GM19239 (cell line): ENCODE data around the gene TMTC1.

Experiments used
- DNase-seq: peaks from one replicate; pipeline ENCODE4 v3.0.0; 2011; ENCODE audit warnings: low spot score; ENCODE audit not compliant: insufficient read length
- FAIRE-seq: peaks from 2 replicates; lab custom pipeline; 2011; peaks lifted over from hg19 to GRCh38; lab: Jason Lieb, UNC

TMTC1 gene

DNA sequence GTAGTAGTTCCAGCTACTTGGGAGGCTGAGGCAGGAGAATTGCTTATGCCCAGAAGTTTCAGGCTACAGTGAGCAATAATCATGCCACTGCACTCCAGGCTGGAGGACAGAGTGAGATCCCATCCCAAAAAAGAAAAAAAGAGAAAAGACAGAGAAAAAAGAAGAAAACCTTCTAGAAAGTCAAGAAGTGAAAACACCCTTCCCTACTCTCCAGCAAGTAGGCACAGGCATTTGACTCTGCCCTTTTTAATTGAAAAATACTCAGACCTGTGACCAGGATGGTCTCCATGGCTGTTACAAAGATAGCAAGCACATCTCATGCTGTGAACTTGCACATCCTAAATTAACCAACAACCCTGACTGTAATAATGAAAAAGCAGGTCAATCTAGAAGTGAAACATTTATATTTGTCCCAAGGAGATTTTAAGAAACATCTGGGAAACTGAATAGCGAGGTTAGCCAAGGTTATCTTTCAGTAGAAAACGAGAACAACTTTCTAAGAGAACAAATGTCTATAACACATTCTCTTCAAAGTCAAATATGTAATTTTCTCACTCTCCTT is 2.0 kb downstream of the TMTC1 start:
- FAIRE-seq (peak; percentile 18), DNase-seq (no peak)

DNA sequence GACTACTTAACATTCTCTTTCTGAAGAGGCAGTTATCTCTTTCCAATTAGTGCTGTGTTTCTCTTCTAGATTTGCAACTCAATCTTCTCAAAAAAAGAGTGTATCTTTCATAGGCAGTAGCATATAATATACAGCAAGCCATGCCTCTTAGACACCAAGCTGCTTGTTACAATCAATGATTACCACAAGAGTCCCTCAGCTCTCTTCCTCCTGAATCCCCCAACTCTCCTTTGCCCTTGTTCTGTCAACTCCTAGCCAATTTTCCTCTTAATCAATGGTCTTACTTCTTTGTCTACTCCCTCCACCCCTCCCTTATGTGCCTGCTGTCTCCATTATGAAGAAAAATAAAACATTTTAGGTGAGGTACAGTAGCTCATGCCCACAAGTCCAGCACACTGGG is 2.6 kb downstream of the TMTC1 start:
- no peak for DNase-seq
- no peak for FAIRE-seq

DNA sequence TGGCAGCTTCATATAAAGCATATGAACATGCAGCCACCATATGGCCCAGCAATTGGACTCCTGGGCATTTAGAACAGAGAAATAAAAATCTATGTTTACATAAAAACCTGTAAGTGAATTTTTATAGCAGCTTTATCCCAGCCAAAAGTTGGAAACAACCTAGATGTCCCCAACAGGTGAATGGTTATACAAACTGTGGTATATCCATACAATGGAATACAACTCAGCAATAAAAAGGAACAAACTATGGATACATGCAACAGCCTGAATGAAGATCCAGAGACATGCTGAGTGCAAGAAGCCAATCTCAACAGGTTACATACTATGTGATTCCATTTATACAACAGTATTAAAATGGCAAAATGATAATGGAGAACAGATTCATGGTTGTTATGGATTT is 3.7 kb downstream of the TMTC1 start:
- no peak for DNase-seq
- FAIRE-seq = no peak

DNA sequence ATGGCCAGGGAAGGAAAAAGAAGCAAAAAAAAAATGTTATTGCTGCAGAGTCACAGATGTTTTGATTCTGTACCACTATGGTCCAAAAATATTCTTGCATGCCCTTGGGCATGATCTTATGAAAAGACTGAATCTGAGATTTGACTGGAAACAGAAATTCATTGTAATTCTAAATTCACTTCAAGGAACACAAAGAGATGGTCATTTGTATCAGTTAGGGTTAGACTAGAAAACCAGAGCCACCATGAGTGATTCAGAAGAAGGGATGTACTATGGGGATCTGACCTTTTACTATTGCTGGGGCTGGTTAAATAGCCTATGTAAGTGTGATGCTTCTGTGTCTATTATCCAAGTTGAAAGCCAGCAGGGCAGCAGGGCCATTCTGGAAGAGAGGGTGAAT is 5.2 kb downstream of the TMTC1 start:
- no peak for FAIRE-seq
- no peak for DNase-seq

DNA sequence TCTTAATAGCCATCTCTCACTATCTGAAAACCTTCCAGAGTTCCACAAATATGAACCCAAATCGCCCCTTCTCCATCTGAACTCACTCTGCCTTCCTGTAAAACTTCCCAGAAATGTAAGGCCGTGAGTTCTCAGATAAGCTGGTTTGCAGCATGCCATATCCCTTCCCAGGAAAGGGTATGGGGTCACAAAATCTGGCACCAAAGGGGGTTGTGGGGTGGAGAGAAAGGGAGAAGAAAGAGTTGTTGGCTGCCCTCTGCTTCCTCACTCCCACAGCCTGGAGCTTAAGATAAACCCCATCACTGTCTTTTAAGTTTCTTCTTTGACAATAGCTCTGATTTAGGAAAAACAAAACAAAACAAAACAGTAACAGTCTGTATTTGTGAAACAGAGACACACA is 10.7 kb downstream of the TMTC1 start:
- FAIRE-seq = no peak
- DNase-seq = no peak

DNA sequence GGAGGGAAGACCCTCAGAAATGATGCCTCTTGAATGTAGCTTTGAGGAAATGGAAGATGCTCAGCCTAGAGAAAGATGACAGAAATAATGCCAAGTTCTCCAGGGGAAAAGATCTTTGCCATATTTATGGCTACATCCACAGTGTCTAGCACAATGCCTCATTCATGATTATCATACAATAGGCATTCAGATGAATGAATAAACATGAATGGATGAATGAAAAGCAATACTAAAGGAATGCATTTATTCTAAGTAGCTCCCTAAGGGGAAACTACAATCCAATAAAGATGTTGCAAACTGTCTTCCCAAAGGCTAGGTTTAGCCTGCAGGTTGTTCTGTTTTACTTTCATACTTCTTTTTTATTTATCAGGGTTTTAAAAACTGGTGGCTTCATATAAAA is 12.0 kb downstream of the TMTC1 start:
- DNase-seq = no peak
- no peak for FAIRE-seq

DNA sequence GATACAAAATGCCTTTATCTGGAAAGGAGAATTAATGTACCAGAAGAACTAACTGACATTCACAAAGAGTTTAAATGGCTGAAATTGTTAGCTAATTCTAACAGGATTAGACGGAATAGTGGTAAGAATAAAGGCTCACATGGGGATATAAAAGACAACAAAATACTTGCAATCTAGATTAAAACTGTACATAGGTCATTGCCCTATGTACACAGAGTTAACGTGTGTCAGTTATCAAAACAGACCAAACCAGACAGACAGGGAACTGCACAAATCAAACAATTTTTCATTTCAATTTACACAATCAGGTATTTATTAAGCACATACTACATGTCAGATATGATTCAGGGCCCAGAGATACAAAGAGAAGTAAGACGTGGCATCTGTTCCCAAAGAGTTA is 12.6 kb downstream of the TMTC1 start:
- FAIRE-seq (no peak), DNase-seq (no peak)

DNA sequence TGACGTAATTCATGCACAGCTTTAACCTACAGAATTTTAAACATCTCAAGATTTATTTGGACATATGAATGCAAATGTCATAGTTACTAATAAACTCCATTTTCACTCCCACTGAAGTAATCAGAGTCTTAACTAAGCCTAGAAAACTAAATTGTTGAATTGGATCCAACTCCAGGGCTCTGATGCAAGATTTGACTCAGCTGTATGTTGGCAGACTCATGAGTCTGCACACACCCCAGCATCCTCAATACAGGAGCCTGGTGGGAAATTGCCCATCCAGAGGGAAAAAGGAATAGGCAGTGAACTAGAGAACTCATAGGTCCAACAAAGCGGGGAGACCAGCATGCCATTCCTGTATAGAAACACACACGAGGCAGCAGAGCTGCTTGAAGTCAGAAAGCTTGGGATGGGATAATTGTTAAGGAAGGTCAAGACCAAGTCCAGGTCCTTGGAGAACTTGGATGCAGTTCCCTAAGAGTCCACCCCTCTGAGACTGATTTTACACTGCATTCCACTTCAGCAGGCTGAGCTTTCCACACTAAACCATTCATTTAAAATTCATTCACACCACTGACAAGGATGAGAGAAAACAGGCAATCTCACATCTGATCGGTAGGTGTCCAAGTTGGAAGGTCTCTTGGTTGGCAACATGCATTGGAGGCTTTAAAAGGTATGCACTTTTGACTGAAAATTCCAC is 14.4 kb downstream of the TMTC1 start:
- FAIRE-seq = no peak
- no peak for DNase-seq

DNA sequence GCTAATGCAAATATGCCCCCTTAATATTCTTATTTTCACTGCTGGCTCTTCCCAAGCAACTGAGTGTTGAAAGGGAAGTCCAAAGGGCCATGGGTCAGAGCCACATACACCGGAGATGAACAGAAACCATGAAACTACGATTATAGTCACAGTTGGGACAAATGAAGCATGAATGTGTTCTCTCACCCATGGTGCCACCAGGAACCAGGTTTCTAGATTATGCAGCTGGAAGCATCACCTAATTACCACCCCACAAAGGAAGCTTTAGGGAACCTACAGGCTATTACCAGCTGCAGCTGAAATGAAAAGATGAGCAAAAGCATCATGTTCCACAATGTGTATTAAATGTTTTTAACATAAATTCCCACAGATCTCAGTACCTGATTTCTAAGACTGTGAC is 15.4 kb downstream of the TMTC1 start:
- no peak for FAIRE-seq
- DNase-seq = no peak

DNA sequence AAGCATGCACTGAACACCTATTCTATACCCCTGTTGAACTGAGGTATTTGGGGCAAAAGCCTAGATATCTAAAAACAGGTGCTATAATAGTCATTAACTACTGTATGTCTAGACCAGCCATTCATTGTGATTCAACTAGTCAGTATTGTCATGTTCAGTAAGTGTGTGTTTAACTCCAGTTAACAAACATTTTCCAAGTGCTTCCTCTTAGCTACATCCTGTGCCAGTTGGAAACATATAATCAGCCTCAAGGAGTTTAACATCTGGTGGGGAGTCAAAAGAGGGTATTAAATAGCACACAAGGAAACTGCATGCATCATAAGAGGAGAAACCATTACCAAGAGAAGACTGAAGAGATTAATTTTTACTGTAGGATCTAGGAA is 20.4 kb downstream of the TMTC1 start:
- no peak for FAIRE-seq

DNA sequence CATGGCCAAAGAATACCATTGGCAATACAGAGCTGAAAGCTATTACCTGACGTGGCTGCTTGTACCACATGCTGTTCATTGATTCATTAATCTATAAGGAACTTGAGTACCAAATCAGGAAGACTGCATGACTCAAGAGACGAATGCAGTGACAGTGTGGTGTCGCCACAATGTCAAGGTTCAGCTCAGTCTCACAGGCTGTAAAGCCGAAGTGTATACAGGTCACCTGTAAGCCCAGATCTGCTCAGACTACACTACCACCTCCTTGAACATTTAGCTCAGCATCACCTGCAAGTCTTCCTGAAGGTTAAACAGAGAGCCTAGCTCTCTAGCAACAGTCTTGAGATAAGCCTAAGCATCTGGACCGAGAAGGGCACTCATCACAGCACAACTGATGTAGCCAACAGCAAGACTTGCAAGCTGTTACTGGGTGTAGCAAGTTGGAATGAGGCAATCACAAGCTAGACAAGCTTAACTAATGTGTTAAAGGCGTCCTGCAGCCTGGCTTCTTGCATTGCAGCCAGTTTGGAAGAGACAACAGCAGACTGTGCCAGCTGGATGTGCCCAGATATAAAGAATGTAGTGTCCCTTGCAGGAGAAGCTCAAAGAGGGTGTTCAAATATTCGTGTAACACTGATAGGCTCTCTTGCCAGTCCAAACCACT is 21.0 kb downstream of the TMTC1 start:
- no peak for FAIRE-seq
- no peak for DNase-seq

More for the DNA sequence above, 20.4 kb downstream of the TMTC1 start:
- no peak for DNase-seq

DNA sequence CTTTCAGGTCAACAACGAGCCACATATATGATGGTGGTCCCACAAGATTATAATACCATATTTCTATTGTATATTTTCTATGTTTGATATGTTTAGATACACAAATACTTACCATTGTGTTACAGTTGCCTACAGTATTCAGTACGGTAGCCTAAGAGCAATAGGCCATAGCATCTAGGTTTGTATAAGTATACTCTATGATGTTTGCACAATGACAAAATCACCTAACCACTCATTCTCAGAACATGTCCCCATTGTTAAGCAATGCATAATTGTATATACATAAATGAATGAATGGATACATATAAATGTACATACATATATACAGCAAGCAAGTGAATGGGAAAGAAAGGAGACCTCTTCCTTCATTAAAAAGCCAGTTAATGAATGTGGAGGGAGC is 23.8 kb downstream of the TMTC1 start:
- no peak for FAIRE-seq
- no peak for DNase-seq

DNA sequence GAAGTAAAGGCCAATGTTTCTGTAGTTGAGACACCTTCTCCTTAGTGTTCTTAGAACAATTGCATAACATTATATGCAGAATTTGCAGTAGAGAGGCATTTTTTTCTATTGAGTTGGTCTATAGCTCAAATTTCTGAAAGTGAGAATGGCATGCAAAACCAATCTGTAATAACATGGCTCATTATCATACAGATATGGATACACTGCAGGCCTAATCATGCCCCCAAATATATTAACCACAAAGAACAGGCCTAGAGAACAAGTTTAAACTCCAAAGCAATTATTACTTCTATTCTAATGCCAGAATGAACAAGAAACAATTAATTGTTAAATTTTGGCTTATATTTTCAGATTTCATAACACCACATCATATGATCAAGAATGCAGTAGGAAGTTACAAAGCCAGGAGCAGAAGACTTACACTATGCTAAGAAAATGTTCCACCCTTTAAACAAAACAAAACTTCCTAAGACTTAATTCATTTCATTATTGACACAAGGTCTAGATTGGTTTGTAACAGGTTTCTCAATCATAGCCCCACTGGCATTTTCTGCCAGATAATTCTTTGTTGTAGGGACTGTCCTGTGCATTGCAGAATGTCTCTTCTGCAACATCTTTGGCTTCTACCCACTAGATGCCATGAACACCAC is 26.9 kb downstream of the TMTC1 start:
- DNase-seq (no peak), FAIRE-seq (no peak)

DNA sequence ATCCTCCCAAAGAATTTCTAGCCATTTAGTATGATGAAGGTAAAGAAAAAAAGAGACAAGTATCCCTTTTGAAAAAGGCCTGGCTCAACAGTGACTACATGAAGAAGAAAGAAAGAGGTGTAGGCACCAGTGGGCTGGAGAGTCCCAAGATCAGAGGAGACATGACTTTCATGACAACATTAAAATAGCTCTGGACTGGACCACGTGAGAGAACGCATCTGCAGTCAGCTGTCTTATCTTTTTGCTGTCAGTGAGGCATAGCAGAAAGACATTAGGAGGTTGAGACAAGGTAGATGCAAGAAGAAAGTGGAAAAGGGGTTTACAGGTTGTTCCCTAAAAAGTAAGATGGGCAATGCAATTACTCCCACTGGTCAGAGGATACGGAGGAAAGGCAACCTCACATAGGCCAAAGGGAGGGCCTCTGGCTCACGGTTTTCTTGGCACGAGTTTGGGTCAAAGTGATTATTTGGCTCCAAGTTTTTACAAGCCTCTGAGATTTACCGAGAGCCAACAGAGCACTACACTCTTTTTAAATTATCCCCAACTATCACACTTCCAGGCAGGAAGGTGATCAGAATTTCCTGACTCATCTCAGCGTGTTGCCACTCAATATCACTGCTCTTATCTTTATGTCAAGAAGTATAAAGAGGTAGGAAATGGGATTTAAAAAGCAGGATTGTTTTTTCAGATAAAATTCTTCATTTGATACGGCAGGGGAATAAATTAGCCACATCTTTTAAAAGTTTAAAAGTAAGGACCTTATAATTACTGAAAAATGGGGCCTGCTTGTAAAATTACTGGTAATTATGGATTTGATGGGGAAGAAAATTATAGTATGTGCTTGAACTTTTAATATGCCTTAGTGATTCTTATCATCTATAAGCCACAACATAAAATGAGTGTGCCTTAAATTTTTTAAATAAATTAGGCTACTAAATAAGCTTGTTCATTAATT is 29.2 kb downstream of the TMTC1 start:
- no peak for FAIRE-seq

DNA sequence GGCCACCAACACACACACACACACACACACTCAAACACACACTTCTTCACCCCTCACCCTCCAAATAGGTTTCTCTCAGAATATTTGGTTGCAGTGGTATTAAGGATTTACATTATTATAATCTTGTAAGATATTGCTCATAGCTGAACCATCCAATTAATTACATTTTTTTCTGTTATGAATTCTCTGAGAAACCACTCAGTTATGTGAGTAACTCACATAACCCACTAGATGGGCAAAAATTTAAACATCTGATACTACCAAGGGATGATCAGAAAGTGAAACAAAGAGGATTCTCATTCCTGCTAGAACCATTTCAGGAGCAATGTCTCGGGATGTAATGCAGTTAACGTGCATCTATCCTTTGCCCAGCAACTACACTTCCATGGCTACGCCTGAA is 31.6 kb downstream of the TMTC1 start:
- FAIRE-seq (no peak), DNase-seq (no peak)

More for the DNA sequence above, 29.2 kb downstream of the TMTC1 start:
- DNase-seq = no peak

DNA sequence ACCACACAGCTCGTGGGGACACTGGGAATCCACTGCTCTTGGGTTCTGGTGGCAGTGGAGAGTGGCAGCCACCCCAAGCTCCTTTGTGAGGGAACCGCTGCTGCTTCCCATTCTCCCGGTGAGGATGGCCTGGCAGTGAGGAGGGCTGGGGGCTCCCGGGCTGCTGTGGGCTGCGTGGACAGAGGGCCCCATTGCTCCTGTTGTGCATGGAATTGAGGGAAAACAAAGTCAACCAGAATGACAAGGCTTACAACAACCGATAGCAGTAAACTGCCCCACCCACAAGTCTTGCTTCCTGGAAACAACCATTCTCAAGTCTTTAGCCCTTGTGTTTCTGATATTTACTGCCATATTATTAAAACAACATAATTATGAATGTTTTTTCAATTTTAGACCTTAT is 32.1 kb downstream of the TMTC1 start:
- DNase-seq (no peak), FAIRE-seq (no peak)

DNA sequence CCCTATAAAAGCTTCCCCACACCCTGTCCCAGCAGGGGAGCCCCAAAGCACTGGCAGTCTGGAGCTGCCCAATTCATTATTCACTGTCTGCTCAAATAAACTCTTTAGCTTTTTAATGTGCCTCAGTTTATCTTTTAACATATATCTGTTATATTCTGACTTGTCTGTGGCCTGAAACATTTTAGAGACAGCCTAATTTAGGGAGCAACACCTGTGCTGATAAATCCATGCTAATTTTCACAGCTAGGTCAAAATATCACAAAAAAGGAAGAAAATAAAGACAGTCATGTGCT is 32.9 kb downstream of the TMTC1 start:
- DNase-seq (no peak), FAIRE-seq (no peak)

DNA sequence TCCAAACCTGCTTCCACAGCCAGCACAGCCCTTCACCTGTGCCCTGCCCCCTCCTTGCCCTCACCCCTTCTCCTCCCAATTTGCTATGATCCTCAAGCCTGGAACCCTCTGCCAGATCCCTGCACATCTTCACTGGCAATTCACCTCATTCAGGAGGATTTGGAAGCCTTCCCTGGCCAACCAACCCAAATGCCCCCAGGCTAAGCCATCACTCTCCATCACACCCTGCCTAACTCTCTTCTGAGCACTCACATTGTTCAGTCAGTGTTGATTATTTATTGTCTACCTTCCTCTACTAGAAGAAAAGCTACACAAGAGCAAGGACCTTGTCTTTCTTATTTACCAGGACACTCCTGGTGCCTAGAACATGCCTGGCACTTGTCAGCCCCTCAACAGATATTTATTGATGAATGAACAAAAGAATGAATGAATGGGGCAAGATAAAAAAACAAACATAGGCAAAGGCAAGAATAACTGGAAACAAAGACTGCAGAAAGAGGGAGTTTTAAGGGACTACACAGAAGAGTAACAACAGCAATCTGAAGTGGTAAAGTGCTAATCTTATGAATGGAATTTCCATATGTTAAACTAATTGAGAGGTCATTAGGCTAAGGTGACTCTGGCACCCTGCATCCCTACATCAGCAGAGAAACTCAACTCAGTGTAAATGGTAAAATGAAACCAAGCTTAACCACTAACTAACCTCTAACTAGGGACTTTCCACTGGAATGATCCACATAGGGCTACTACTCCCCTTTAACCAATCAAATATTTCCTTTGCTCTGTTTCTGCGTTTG is 33.4 kb downstream of the TMTC1 start:
- no peak for FAIRE-seq
- DNase-seq = no peak

DNA sequence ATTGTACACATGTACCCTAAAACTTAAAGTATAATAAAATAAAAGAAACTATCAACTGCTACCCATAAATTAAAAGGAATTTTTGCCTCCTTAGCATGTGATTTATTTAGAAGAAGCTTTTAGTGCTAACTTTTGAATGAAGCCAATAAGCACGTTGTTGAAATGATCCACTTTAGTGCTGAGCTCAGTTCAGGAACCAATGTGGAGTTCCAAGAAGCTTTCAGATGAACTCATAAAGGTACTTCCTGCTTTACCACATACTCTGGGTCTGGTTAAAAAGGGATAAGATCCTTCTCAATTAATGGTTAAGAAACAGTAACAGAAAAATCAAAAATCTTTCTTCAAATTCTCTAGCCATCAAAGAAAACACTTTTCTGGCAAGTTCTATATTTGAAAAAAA is 39.4 kb downstream of the TMTC1 start:
- no peak for FAIRE-seq
- no peak for DNase-seq

DNA sequence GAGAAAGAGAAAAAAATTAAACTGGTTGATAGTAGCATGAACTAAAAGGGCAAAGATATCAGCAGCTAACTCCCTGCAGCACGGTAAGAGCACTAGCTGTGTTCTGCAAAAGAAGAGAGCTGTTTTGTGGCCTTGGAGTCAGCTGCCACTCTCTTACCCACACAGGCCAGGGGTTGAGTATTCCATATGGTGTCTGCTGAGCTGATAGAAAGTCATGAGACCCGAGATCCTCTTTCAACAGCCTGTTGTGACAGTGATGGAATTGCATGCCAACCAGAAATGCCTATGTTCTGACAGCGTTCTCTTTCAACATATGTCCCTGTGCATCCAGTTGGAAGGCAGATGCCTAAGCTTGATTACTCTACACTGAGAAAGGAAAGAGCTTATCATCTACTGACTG is 39.9 kb downstream of the TMTC1 start:
- DNase-seq = no peak
- FAIRE-seq = no peak
